ENCODE data around the gene SPAG4.
A peak's percentile ranks its signal among the peaks of the same experiment; 100 is the strongest.

Gene SPAG4

DNA sequence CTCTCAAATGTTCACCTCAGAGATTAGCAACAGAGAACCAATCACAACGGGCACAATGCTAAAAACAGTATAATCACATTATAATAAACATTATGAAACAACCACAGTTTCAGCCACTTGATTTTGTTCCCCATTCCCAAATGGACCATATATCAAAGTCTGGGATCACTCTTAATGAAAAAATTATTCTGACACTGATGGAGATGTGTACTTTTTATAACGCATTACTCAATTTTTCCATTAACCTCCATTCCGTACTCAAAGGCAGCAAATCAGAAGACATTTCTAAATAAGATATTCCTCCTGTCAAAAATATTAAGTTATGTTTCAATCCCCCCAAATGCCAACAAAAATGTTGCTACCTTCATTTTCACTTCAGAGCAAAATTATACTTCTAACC is 46.3 kb downstream of the SPAG4 start:
- Histone ChIP-seq H3K4me1 (ENCODE audit: control insufficient read depth in 2 of 2, insufficient read depth in 1 of 2, low read depth in 1 of 2, low read length in 2 of 2) (peaks cover 3 to 7% of the 10 kb centered on the region in 2 donors), H2BK15ac (ENCODE audit: low read length) (no peak overlapping the region), H2BK12ac (ENCODE audit: low read length) (no peak overlapping the region), H3K23ac (ENCODE audit: low read depth, low read length, poor library complexity) (no peak overlapping the region), H4K91ac (ENCODE audit: low read depth, low read length, poor library complexity) (no peak overlapping the region), H3K27me3 (ENCODE audit: control insufficient read depth in 3 of 3, insufficient read depth in 3 of 3, low read depth in 1 of 3, low read length in 3 of 3) (no peaks in the 10 kb centered on the region), H2AFZ (ENCODE audit: low read length) (no peak overlapping the region), H2BK5ac (ENCODE audit: low read length) (no peak overlapping the region), H2AK5ac (ENCODE audit: low read depth, low read length) (no peak overlapping the region), H3K4ac (ENCODE audit: low read length) (no peak overlapping the region), H3K4me2 (ENCODE audit: insufficient read depth, low read length, poor library complexity, severe bottlenecking) (no peak overlapping the region), H2BK120ac (ENCODE audit: low read depth, low read length) (no peak overlapping the region), H3K27ac (replicated peaks; ENCODE audit: low read length) (no peak overlapping the region), H3K14ac (ENCODE audit: low read length) (no peak overlapping the region), H3K4me3 (ENCODE audit: low read length in 2 of 2) (peak overlapping the region in 1 of 2 donors; percentile 91), H3K36me3 (replicated peaks in 1 of 2; ENCODE audit: control insufficient read depth in 2 of 2, insufficient read depth in 2 of 2, low read length in 2 of 2) (peaks cover 0 to 25% of the 10 kb centered on the region in 2 donors), H3K9me3 (replicated peaks in 1 of 2; ENCODE audit: control insufficient read depth in 2 of 2, insufficient read depth in 1 of 2, low read depth in 1 of 2, low read length in 2 of 2) (peaks cover 0 to 13% of the 10 kb centered on the region in 2 donors), H3K9ac (ENCODE audit: low read depth, low read length, poor library complexity) (no peak overlapping the region), H4K8ac (ENCODE audit: low read depth, low read length) (no peak overlapping the region), H3K18ac (ENCODE audit: low read length) (no peak overlapping the region), H3K79me1 (ENCODE audit: low read depth, low read length) (no peaks in the 10 kb centered on the region)
- WGBS, 2 donors (ENCODE audit: extremely low coverage in 2 of 2, insufficient read length in 2 of 2, insufficient replicate concordance in 1 of 2): no CpG with 5 or more reads among the region's 3 CpGs
- no peak for DNase-seq (ENCODE audit: low spot score)

GRCh38 chr20:35662551-35662950 is 46.9 kb downstream of the SPAG4 start:
- no peak overlapping the region for H2BK120ac ChIP-seq (ENCODE audit: low read depth, low read length)
- no peak overlapping the region for H3K27ac ChIP-seq (replicated peaks; ENCODE audit: low read length)
- no peak overlapping the region for H4K91ac ChIP-seq (ENCODE audit: low read depth, low read length, poor library complexity)
- H4K8ac ChIP-seq (ENCODE audit: low read depth, low read length): no peak overlapping the region
- H3K14ac ChIP-seq (ENCODE audit: low read length): no peak overlapping the region
- H2BK5ac ChIP-seq (ENCODE audit: low read length): no peak overlapping the region
- H2BK15ac ChIP-seq (ENCODE audit: low read length): no peak overlapping the region
- WGBS, 2 donors (ENCODE audit: extremely low coverage in 2 of 2, insufficient read length in 2 of 2, insufficient replicate concordance in 1 of 2): no CpG with 5 or more reads among the region's 2 CpGs
- H3K4me2 ChIP-seq (ENCODE audit: insufficient read depth, low read length, poor library complexity, severe bottlenecking): no peak overlapping the region
- peak overlapping the region in 1 of 2 donors; percentile 91 for H3K4me3 ChIP-seq (ENCODE audit: low read length in 2 of 2)
- no peak overlapping the region for H3K23ac ChIP-seq (ENCODE audit: low read depth, low read length, poor library complexity)
- H3K27me3 ChIP-seq (ENCODE audit: control insufficient read depth in 3 of 3, insufficient read depth in 3 of 3, low read depth in 1 of 3, low read length in 3 of 3): no peaks in the 10 kb centered on the region
- no peak overlapping the region for H2AK5ac ChIP-seq (ENCODE audit: low read depth, low read length)
- H3K9ac ChIP-seq (ENCODE audit: low read depth, low read length, poor library complexity): no peak overlapping the region
- no peak overlapping the region for H2AFZ ChIP-seq (ENCODE audit: low read length)
- no peaks in the 10 kb centered on the region for H3K79me1 ChIP-seq (ENCODE audit: low read depth, low read length)
- H2BK12ac ChIP-seq (ENCODE audit: low read length): no peak overlapping the region
- H3K4me1 ChIP-seq (ENCODE audit: control insufficient read depth in 2 of 2, insufficient read depth in 1 of 2, low read depth in 1 of 2, low read length in 2 of 2): peaks cover 3 to 7% of the 10 kb centered on the region in 2 donors
- H3K36me3 ChIP-seq (replicated peaks in 1 of 2; ENCODE audit: control insufficient read depth in 2 of 2, insufficient read depth in 2 of 2, low read length in 2 of 2): peaks cover 0 to 19% of the 10 kb centered on the region in 2 donors
- DNase-seq (ENCODE audit: low spot score): no peak
- no peak overlapping the region for H3K4ac ChIP-seq (ENCODE audit: low read length)
- peaks cover 0 to 13% of the 10 kb centered on the region in 2 donors for H3K9me3 ChIP-seq (replicated peaks in 1 of 2; ENCODE audit: control insufficient read depth in 2 of 2, insufficient read depth in 1 of 2, low read depth in 1 of 2, low read length in 2 of 2)
- no peak overlapping the region for H3K18ac ChIP-seq (ENCODE audit: low read length)

DNA sequence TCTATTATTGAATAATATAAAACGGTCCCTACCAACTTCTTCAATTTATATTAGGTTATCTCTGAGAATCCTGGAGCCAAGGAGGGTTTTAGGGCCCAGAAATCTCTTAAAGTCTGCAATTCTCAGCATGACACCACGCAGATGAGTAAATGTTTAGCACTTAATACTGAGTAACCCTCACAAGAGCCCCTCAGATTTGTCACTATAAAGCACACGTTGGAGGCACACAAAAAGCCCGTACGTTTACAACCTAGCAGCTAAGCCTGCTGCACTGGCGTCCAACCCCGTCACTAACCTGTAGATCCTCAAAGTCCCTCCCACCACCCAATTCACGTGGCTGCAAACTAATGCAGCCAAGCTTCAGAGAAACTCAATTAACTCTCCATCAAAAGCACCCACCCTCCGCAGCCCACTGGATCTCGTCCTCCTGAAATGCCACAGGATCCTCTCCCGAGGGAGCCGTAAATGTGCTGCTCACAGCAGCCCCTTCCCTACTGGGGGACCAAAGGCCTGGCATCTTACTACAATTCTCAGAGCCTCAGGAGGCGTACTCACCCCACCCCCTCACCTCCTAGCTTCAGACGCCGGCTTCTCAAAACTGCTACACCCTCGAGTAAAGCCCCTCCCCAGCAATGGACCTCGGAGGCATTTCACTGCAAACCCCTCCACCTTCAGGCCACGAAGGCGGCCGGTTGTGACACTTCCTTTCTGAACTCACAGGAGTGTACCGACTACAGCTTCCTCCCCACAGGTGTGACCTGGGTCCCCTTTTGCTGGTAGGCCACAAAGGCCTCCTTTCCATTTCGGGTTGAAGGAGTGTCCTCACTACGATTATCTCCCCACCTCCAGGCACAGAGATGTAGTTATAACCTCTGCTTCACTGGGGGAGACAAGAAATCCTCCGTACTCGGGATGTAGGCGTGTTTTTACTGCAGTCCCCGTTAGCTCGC is 48.2 kb downstream of the SPAG4 start:
- Histone ChIP-seq H3K9me3 (replicated peaks in 1 of 2; ENCODE audit: control insufficient read depth in 2 of 2, insufficient read depth in 1 of 2, low read depth in 1 of 2, low read length in 2 of 2) (peaks cover 0 to 12% of the 10 kb centered on the region in 2 donors), H2AK5ac (ENCODE audit: low read depth, low read length) (peak overlapping the region; percentile 42), H3K4ac (ENCODE audit: low read length) (no peak overlapping the region), H3K9ac (ENCODE audit: low read depth, low read length, poor library complexity) (peak overlapping the region; percentile 99), H4K91ac (ENCODE audit: low read depth, low read length, poor library complexity) (no peak overlapping the region), H3K36me3 (replicated peaks in 1 of 2; ENCODE audit: control insufficient read depth in 2 of 2, insufficient read depth in 2 of 2, low read length in 2 of 2) (peaks cover 0 to 18% of the 10 kb centered on the region in 2 donors), H3K4me3 (ENCODE audit: low read length in 2 of 2) (peak overlapping the region; percentile 91 to 93), H4K8ac (ENCODE audit: low read depth, low read length) (peak overlapping the region; percentile 83), H3K4me2 (ENCODE audit: insufficient read depth, low read length, poor library complexity, severe bottlenecking) (peak overlapping the region; percentile 66), H3K79me1 (ENCODE audit: low read depth, low read length) (no peaks in the 10 kb centered on the region), H3K18ac (ENCODE audit: low read length) (peak overlapping the region; percentile 98), H3K14ac (ENCODE audit: low read length) (no peak overlapping the region), H3K27ac (replicated peaks; ENCODE audit: low read length) (peak overlapping the region; percentile 82), H3K27me3 (ENCODE audit: control insufficient read depth in 3 of 3, insufficient read depth in 3 of 3, low read depth in 1 of 3, low read length in 3 of 3) (no peaks in the 10 kb centered on the region), H3K23ac (ENCODE audit: low read depth, low read length, poor library complexity) (peak overlapping the region; percentile 97), H2BK12ac (ENCODE audit: low read length) (no peak overlapping the region), H2BK120ac (ENCODE audit: low read depth, low read length) (no peak overlapping the region), H2AFZ (ENCODE audit: low read length) (peak overlapping the region; percentile 82), H3K4me1 (ENCODE audit: control insufficient read depth in 2 of 2, insufficient read depth in 1 of 2, low read depth in 1 of 2, low read length in 2 of 2) (peaks cover 3 to 7% of the 10 kb centered on the region in 2 donors), H2BK5ac (ENCODE audit: low read length) (peak overlapping the region; percentile 96), H2BK15ac (ENCODE audit: low read length) (no peak overlapping the region)
- no CpG with 5 or more reads among the region's 28 CpGs for WGBS, 2 donors (ENCODE audit: extremely low coverage in 2 of 2, insufficient read length in 2 of 2, insufficient replicate concordance in 1 of 2)
- peak; percentile 33 for DNase-seq (ENCODE audit: low spot score)

Measured in neuronal stem cell (in vitro differentiated cells).